ENCODE results near the gene TMEM167A. TPM values are rescaled to one million over a fixed set of nuclear protein-coding genes. Genes with fewer than 3 reads are reported as not detected.

Gene TMEM167A
- total and polyA plus RNA-seq, 2 of the 4 experiments (the other 2 are of a cell fraction), result 34.6 to 45.1 TPM

- Histone ChIP-seq H3K23ac (ENCODE audit: low read depth, low read length) (no peak overlapping the region), H3K79me1 (ENCODE audit: low read depth in 1 of 2, low read length in 2 of 2) (no peaks in the 10 kb centered on the region), H4K91ac (ENCODE audit: insufficient read depth, low read depth, low read length) (no peak overlapping the region), H2BK15ac (ENCODE audit: low read depth, low read length) (no peak overlapping the region), H4K5ac (ENCODE audit: low read depth, low read length) (no peak overlapping the region), H2BK5ac (ENCODE audit: low read depth, low read length, poor library complexity, severe bottlenecking) (no peak overlapping the region), H2BK20ac (ENCODE audit: low read depth, low read length) (no peak overlapping the region), H3K18ac (ENCODE audit: low read depth, low read length) (no peak overlapping the region), H4K8ac (ENCODE audit: low read depth in 2 of 2, low read length in 2 of 2) (no peak overlapping the region), H3K9ac (ENCODE audit: low read depth, low read length) (no peak overlapping the region), H3K14ac (replicated peaks; ENCODE audit: low read depth, low read length) (no peak overlapping the region), H3K4me1 (ENCODE audit: control insufficient read depth, insufficient read depth, low read length) (no peaks in the 10 kb centered on the region), H2BK120ac (ENCODE audit: low read depth, low read length) (no peak overlapping the region), H3K27me3 (ENCODE audit: control insufficient read depth, insufficient read depth, low read length) (no peaks in the 10 kb centered on the region), H3K56ac (ENCODE audit: extremely low read depth, insufficient read depth, low read length) (no peak overlapping the region), H3K27ac (ENCODE audit: insufficient read depth, low read length) (no peak overlapping the region), H2AK9ac (replicated peaks; ENCODE audit: low read depth, low read length, poor library complexity) (no peak overlapping the region), H2AFZ (replicated peaks; ENCODE audit: low read length, poor library complexity) (no peak overlapping the region), H3K4me3 (ENCODE audit: insufficient read depth, low read depth, low read length) (no peak overlapping the region), H4K20me1 (ENCODE audit: insufficient read depth, low read length) (no peaks in the 10 kb centered on the region), H3K4ac (ENCODE audit: low read depth, low read length) (no peak overlapping the region), H3K4me2 (ENCODE audit: low read depth, low read length) (no peak overlapping the region), H3K9me3 (ENCODE audit: control insufficient read depth, insufficient read depth, low read length) (no peaks in the 10 kb centered on the region), H3K9me1 (ENCODE audit: insufficient read depth, low read length) (no peaks in the 10 kb centered on the region), H2AK5ac (ENCODE audit: low read depth, low read length) (no peak overlapping the region), H3K36me3 (ENCODE audit: control insufficient read depth, insufficient read depth, low read length) (no peaks in the 10 kb centered on the region)
- WGBS, 2 experiments (ENCODE audit: extremely low coverage in 2 of 2, insufficient read length in 1 of 2), result no CpG with 5 or more reads among the region's 3 CpGs
- no TSS peak for BruUV-seq (replicated peaks)
- dilution Hi-C loops (cut with HindIII; ENCODE audit: low sequenced_read_pairs, unreplicated experiment) (no loop called here), intact Hi-C loops (cut with micrococcal nuclease) (no loop called here), in situ Hi-C loops (cut with MboI; ENCODE audit: low sequenced_read_pairs) (no loop called here)
- TF ChIP-seq CEBPB (IDR thresholded peaks at IDR 0.05; ENCODE audit: low read depth, low read length) (peak; percentile 82), MXI1 (IDR thresholded peaks at IDR 0.05; ENCODE audit: borderline replicate concordance, low read depth, low read length) (no peak)
- ATAC-seq (ENCODE audit: low read depth) (no peak), DNase-seq (no peak)
- ChIA-PET CTCF (no interaction called here), POLR2A (ENCODE audit: unreplicated experiment) (no interaction called here)
Observed at GRCh38 chr5:83107692-83108420, 30.7 kb upstream of the TMEM167A start.

Measured in IMR-90 (cell line).